ENCODE data around the gene GREM2.

DNA sequence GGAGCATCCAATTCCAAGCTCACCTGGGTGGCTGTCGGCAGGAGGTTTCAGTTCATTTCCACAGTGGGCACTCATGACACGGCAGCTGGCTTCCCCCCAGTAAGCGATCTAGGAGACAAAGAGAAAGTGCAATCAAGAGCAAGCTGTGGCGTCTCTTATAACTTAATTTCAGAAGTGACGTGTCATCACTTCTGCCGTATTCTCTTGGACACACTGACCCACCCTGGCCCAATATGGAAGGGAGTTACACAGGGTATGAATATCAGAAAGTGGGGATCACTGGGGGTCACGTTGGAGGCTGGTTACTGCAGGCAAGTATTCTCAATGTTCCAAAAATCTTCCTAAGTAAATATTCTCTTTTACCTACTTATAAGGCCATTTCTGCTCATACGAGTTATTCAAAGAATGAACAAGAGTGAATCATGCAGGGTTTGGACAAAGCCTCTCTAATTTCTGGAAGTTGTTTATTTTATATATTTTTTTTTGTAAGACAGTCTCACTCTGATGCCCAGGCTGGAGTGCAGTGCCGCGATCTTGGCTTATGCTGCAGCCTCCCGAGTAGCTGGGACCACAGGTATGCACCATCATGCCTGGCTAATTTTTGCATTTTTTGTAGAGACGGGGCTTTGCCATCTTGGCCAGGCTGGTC is 46.5 kb upstream of the GREM2 start:
- TF ChIP-seq SUZ12 (IDR thresholded peaks at IDR 0.05; ENCODE audit: extremely low read depth, insufficient read depth, insufficient read length) (no peak), YY1 (IDR thresholded peaks at IDR 0.05; ENCODE audit: insufficient read depth, insufficient read length) (no peak), ZNF274 (IDR thresholded peaks at IDR 0.05; ENCODE audit: low read depth, low read length) (no peak)

Measured in NT2/D1 (cell line).